Transverse colon (tissue), 4 donors: ENCODE results near the gene CYSTM1.

Experiments used
- CTCF ChIP-seq, 5 experiments: fragments of 200-600 bp in 3 of 5; fragments of 450-650 bp in 2 of 5; sonication (generic) in 3 of 5; IDR thresholded peaks; 1 replicate in 2 of 5; 2 replicates in 3 of 5; pipeline ENCODE4 v1.5.1; 2016 to 2017; ENCODE audit warnings: antibody characterized with exemption in 5 of 5, inconsistent platforms in 3 of 5, mild to moderate bottlenecking in 2 of 5, moderate library complexity in 1 of 5
- EP300 ChIP-seq: sonication (generic); formaldehyde crosslinking; IDR thresholded peaks from one replicate; pipeline ENCODE4 v1.6.1; 2017; ENCODE audit warnings: antibody characterized with exemption, low read depth
- POLR2A ChIP-seq: fragments of 450-650 bp; IDR thresholded peaks from one replicate; pipeline ENCODE4 v1.6.1; 2016; ENCODE audit warnings: antibody characterized with exemption, mild to moderate bottlenecking, moderate library complexity
- POLR2AphosphoS5 ChIP-seq, 3 donors: sonication (generic); formaldehyde crosslinking; IDR thresholded peaks; one replicate each; pipeline ENCODE4 v1.6.1; 2016; ENCODE audit warnings: antibody characterized with exemption in 3 of 3

- TF ChIP-seq CTCF (IDR thresholded peaks at IDR 0.05) (peak in 3 of 5 experiments; percentile 33 to 48 (median 44)), EP300 (no peak), POLR2A (no peak), POLR2AphosphoS5 (IDR thresholded peaks at IDR 0.05) (peak; percentile 12 to 73 (median 21))
Observed at GRCh38 chr5:140175367-140176030, 511 bp downstream of the CYSTM1 start.
